Measurements from ENCODE around the gene RAE1.
"Not testable (repeated sequence)": the region's sequence is repeated elsewhere in the genome, so short reads cannot be mapped to it uniquely, and the experiment has no call there.

Gene RAE1

DNA sequence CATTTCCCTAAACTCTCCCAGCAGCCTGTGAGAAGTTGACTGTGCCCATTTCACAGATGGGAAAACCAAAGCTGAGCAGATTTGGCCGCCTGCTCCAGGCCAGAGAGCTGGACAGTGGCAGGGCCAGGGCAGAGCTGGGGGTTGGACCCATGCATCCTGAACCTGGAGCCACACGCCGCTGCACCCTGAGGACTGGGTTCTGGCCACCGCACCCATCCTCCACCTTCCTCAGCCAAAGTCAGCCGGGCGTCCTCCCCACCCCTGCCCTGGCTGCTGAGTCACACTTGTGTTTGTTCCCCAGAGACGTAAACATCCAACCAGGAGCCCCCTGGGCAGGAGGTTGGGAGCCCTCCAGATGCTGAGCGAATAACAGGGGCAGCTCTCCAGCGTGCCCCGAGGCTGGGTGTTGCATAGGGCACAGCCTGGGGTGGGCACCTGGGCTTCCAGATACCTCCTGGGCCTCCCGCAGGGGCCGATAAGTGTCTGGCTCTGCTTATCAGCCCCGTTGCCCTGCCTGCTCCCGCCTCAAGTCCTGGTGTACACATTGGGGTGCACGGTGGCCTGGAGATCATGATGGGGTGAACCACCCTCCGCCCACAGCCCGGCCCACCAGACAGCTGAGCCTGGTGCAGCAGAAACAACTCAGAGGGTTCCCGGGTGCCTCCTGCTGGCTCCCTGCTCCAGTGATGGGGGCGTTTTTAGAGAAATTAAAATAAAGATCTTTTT is 64.0 kb downstream of the RAE1 start:
- DNase-seq (ENCODE audit: low spot score) = peak; percentile 48

DNA sequence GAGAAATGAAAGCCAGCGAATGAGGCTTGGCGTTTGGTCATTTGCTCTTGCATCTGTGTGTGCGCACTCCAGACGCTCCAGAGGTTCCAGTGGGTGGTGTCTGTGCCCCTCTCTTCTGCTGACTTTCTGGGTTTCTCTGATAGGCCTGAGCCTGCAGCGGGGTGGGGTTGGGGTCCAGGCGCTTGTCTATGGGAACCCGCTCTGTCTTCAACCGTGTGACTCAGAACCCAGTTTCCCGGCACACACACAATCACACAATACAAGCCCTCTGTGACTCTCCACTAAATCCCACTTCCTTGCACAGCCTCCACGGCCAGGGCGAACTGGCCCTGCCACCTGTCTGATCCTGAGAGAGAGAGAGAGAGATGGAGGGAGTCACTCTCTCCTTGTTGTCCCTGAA is 64.7 kb downstream of the RAE1 start:
- no peak for DNase-seq (ENCODE audit: low spot score)

DNA sequence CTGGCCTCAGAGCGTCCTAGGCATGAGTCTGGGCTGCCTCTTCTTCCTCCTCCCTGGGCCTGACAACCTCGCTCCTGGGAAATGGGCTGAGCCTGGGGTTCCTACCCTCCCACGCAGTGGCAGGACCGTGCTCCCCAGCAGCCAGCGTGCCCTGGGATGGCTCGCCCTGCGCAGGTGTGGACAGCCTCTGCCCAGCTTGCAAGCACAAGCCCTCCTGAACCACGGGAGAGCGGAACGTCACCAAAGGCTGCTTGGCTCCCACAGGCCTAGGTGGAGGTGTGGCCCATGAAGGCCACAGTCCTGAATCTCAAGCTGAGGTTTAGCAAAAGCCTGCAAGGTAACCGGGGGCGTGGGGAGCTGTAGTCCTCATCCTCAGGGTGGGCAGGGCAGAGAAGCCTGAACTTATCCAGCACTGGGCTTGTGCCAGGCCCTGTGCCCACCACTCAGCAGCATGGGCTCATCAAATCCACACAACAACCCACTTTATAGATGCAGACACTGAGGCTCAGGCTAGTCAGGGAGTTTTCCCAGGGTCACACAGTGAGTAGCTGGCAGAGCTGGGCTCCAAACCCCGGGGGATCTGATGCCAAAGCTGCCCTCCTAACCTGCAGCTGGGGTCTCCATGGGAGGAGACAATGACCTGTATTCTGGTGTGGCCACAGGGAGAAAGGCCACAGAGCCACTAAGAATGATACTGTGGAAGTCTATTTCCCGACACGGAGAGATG is 65.4 kb downstream of the RAE1 start:
- DNase-seq (ENCODE audit: low spot score) = no peak

DNA sequence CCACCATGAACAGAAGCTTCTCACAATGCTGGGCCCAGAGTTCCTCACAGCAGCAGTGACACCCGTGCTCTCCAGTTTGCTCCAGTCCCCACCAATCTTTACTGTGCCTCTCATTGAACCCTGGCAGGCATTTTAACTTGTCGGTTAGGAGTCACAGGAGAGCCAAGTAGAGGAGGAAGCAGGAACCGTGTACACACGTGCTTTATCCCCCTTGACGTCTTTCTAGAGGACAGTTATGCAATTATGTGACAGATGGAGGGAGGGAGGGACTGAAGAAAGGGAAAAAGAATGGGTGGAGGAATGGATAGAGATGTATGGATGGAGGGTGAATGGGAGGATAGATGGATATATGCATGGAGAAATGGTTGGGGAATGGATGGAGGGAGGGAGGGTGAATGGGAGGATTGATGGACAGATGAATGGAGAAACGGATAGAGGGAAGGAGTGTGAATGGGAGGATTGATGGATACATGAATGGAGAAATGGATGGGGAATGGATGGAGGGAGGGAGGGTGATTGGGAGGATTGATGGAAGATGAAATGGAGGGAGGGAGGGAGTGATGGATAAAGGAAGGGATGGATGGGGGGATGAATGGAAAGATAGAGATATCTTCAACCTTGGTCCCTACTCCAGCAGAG is 66.1 kb downstream of the RAE1 start:
- DNase-seq (ENCODE audit: low spot score) = no peak

DNA sequence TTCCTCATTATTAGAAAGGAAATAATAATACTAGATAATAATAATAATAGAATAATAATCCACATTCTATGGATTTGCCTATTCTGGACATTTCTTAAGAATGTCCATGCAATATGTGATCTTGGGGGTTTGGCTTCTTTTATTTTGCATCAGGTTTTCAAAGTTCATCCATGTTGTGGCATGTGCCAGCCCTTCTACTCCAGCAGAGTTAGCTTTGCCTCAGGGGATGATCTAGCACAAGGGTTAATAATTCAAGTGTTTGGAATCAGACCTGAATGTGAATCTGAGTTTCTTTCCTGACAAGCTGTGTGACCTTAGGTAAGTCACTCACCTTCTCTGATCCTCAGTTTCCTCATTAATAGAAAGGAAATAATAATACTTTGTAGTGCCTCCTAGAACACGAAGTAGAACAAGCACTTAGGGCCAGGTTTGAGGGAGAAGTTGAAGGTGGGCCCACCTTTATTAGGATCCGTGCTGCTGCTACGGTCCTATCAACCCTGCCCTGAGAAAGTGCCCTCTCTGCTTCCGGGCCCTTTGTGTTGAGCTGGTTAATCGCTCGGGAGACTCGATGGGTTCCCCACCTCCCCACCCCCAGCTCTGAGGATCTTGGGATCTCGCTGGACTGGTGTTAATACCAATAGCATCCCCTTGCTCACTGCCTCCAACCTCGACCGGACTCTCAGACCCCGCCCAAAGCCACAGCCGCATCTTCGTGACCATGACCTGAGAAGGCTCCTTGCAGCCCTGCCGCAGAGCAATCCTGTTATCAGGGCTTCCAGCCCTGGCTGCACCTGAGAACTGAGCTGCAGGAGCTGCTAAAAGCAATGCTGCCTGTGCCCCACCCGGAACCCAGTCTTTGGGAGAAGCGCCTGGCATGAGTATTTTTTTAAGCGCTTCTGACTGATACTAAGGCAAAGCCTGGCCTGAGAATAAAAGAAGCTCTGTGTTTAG is 67.0 kb downstream of the RAE1 start:
- no peak for DNase-seq (ENCODE audit: low spot score)

DNA sequence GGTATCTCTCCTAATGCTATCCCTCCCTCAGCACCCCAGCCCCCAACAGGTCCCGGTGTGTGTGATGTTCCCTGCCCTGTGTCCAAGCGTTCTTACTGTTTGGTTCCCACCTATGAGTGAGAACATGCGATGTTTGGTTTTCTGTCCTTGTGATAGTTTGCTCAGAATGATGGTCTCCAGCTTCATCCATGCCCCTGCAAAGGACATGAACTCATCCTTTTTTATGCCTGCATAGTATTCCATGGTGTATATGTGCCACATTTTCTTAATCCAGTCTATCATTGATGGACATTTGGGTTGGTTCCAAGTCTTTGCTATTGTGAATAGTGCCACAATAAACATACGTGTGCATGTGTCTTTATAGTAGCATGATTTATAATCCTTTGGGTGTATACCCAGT is 68.4 kb downstream of the RAE1 start:
- DNase-seq (ENCODE audit: low spot score) = not testable (repeated sequence)

DNA sequence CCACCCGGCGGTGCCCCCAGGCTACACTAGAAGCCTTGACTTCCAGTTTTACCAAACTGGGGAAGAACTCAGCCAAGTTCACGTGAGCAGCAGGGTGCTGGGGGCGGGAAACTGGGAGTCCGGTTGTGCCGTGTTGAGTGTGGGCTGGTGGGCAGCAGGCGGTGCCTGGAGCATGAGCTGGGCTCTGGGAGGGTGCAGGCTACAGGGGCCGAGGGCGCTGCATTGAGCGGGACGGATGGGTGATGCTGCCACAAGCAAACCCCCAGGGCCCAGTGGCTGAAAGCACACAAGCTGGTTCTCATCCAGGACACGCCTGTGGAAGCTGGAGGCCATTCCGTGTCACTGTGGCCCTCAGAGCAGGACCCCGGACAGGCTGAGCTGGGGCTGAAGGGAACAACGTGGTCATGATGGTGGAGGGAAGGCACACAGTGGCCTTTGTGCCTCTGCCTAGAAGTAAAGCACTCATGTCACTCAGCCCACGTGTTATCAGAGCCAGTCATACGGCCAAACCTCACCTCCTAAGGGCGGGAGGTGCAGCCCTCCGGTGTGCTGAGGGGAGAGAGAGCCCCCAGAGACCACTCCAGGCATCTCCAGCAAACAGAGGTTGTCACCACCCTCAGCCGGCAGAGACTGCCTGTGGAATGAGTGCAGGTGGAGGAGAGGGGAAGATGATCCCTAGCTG is 69.7 kb downstream of the RAE1 start:
- DNase-seq (ENCODE audit: low spot score) = no peak

DNA sequence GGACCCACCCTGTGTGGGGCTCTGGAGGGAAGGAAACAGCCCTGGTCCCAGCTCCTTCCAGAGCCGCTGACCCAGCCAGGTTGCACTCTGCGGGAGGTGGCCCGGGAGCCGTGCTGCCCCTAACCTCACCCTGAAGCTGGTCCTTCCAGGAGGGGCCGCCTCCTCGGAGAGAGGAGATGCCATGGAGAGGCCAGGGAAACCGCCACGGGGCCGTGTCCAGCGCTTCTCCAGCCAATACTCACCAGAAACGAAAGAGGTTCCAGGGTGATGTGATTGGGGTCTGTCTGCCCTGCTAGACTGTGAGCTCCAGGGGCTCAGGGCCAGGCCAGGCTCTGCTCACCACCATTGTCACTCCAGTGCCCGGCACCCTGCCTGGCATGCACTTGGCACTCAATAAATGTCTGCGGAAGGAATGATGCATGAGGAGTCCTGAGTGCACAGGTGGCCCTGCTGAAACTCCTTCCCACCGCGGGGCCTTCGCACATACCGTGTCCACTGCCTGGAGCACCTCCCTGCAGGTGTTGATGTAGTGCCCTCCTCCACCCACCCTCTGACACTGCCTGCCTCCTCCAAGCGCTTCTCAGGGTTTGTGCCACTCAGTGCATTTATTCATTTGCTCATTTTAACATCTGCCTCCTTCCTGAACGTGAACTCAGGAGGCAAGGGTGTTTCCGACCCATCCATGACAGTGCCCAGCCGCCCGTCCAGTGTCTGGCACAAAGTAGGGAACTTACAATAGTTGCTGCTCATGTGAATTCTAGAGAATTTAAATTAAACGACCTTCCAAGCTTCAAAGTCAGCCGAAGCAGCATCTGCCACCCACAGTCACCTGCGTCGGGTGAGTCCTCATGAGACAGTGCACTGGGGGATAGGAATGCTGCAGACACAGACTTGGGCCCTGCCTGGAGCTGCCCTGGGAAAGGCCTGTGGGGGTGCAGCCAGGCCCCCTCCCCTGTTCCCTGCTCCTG is 70.5 kb downstream of the RAE1 start:
- no peak for DNase-seq (ENCODE audit: low spot score)

DNA sequence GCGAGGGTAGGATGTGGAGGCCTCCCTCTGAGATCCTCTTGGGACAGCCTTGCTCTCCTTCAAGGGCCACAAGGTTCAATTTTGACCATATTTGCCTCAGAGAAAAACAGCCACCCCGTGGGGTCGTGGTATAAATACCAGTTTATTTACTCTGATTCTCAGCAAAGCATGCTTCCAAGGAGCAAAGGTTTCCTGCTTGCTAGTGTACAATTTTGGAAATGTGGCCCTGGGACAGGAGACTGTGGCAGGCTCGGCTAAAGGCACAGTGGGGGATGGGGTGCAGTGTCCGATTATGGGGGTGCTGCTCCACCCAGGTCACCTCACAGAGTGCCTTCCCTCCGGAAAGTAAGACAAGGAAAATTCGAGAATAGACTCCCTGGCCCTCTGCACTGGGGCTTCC is 71.2 kb downstream of the RAE1 start:
- no peak for DNase-seq (ENCODE audit: low spot score)

DNA sequence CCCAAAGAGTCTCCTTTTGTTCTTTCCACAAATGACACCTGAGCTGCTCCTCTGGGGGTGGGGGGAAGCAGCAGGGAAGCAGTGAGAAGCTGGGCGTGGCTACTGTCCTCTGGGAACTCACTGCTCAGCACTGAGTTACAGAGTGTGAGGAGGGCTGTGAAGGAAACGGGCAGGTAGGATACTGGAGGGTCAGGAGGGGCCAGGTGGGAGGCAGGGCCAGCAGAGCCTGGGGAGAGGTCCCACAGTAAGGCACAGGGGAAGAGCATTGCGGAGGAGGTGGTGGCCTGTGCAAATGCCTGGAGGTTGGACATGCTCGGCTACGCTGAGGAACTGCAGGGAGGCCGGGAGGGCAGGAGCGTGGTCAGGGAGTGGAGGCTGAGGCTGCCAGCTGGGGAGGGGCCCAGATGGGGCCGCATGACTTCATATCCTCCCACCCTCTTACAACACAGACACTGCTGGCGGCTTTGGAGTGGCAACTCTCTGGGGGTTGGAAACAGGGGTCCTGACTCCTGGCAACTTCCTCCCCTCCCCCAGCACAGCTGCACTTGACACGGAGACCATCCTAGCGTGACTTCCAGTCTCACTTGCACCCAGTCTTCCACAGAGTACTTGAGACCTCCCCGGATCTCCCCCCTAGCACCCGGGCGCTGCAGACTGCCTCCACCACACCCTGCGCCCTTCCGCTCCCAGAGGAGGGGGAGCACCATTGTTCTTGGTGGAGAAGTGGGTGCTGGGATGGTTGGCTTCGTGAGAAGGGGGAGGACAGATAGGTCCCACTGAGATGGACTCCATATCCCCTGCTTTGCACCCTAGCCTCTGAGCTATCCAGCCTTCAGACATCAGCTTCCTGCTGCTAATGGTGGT is 74.3 kb downstream of the RAE1 start:
- DNase-seq (ENCODE audit: low spot score) = no peak

DNA sequence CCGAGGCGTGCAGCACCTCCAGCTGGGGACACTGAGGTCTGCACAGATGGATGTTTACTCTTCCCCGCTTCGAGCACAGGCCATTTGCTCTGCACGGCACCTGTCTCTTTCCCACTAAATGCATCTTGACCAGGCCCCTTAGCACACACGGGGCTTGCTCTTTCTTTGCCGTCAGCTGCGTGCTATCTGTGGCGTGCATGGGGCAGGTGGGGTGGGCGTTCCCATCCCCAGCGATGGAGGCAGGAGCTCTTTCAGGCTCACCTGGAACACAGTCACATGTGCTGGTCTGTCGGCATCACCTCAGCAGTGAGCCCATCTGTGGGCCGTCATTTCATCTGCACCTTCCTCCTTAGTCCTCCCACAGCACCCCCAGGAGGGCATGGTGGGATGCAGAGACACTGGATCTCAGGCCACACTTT is 75.2 kb downstream of the RAE1 start:
- DNase-seq (ENCODE audit: low spot score) = no peak

DNA sequence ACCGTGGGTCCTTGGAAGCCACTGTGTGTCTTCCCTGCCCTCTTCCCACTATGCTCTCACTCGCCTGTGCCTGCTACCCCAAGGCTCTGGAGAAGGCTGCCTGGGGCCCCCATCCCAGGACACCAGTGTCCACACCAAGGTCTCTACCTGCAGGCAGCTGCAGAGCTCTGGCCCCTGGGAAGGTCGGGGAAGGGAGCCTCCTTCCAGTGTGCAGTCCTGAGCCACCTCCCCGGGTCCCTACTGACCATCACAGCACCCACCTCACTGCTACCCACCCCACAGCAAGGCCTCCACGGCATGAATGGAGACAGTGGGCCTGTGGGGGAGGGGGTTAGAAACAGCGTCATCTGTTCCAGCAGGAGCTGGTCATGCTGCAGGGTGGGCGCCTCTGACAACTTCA is 75.8 kb downstream of the RAE1 start:
- no peak for DNase-seq (ENCODE audit: low spot score)

DNA sequence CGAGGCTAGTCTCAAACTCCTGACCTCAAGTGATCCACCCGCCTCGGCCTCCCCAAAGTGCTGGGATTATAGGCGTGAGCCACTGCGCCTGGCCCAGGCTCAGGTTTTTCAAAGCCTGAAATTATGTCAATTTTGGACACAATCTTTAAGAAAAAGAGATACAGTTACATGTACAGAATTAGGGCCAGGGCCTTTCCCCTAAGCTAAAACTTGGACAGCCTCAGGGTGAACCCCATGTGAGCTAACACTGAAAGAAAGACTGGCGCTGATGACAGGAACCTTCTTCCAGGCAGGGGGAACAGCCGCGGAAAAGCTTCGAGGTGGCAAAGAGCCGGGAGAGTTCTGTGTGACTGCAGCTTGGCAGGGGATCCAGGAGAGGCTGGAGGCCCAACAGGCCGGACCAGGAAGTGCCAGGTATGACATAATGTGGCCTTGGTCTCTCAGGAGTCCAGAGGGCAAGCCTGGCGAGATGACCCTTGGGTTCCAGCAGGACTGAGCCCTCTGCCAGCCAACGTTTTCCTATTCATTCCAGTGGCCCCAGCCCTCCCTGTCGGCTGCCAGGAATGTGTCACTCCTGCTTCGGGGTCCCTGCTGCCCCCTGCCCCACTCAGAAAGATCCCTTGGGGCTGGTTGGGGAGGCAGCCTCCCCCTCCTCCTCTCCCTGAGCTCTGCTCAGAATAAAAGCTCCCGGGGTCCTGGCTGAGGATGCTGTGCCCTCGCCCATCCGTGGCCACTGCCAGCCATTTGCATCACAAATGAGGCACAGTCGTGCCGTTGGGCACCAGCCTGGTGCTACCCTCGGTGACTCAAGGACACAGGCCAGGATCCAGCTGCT is 77.5 kb downstream of the RAE1 start:
- DNase-seq (ENCODE audit: low spot score) = no peak

All from AG08395 (cell line).